A549 (cell line): ENCODE results near the gene STIM1.

Experiments used
- CTCF ChIP-seq: fragments of >200 bp; sonication (Bioruptor Twin); formaldehyde crosslinking; IDR thresholded peaks from 3 replicates; pipeline ENCODE4 v1.5.1; 2016
- FOXS1 ChIP-seq: fragments of 250-450 bp; sonication (Bioruptor Pico); IDR thresholded peaks from 2 replicates; pipeline ENCODE4 v1.5.0; 2020; ENCODE audit warnings: mild to moderate bottlenecking, moderate library complexity

- TF ChIP-seq CTCF (no peak), FOXS1 (CRISPR knock-in tag) (no peak)
Observed at GRCh38 chr11:3936517-3936916, 81.1 kb downstream of the STIM1 start.
